SK-N-SH treated with all-trans-retinoic acid at 6 μM for 48 hours (cell line): ENCODE measurements around the gene KIAA1755.

Source experiments
- ATAC-seq: fragments of 200-7000 bp; cut with Tn5 transposase; 3 replicates; pipeline ENCODE4 v1.9.1; 2020; ENCODE audit warnings: mild to moderate bottlenecking, moderate library complexity
- ARNTL ChIP-seq: fragments of 450-650 bp; formaldehyde crosslinking; IDR thresholded peaks from 2 replicates; pipeline ENCODE4 v1.5.0; 2020; ENCODE audit warnings: low read depth, mild to moderate bottlenecking, moderate library complexity, borderline replicate concordance
- BACH2 ChIP-seq: fragments of 250-450 bp; sonication (Bioruptor Pico); IDR thresholded peaks from 2 replicates; pipeline ENCODE4 v1.9.0; 2021; ENCODE audit warnings: mild to moderate bottlenecking, borderline replicate concordance
- CREB5 ChIP-seq: fragments of 250-450 bp; sonication (Bioruptor Pico); IDR thresholded peaks from 2 replicates; pipeline ENCODE4 v1.5.1; 2020; ENCODE audit warnings: low read depth, mild to moderate bottlenecking, moderate library complexity
- CSRNP3 ChIP-seq: fragments of 250-450 bp; sonication (Bioruptor Pico); IDR thresholded peaks from 2 replicates; pipeline ENCODE4 v1.5.1; 2021; ENCODE audit warnings: mild to moderate bottlenecking, moderate library complexity
- ESRRG ChIP-seq: fragments of 250-450 bp; sonication (Bioruptor Pico); IDR thresholded peaks from 2 replicates; pipeline ENCODE4 v1.6.1; 2021; ENCODE audit warnings: mild to moderate bottlenecking
- GLIS3 ChIP-seq: fragments of 250-450 bp; sonication (Bioruptor Pico); IDR thresholded peaks from 2 replicates; pipeline ENCODE4 v1.5.0; 2020; ENCODE audit warnings: mild to moderate bottlenecking, moderate library complexity
- PATZ1 ChIP-seq: fragments of 250-450 bp; sonication (Bioruptor Pico); IDR thresholded peaks from 2 replicates; pipeline ENCODE4 v1.8.0; 2020; ENCODE audit warnings: mild to moderate bottlenecking, moderate library complexity, borderline replicate concordance
- POU6F1 ChIP-seq: fragments of 250-450 bp; sonication (Bioruptor Pico); IDR thresholded peaks from 2 replicates; pipeline ENCODE4 v1.8.0; 2021; ENCODE audit warnings: low read depth, mild to moderate bottlenecking, moderate library complexity, borderline replicate concordance
- PPARA ChIP-seq: fragments of 250-450 bp; sonication (Bioruptor Pico); IDR thresholded peaks from 2 replicates; pipeline ENCODE4 v1.5.0; 2020; ENCODE audit warnings: mild to moderate bottlenecking, borderline replicate concordance
- RARB ChIP-seq: fragments of 250-450 bp; sonication (Bioruptor Pico); IDR thresholded peaks from 2 replicates; pipeline ENCODE4 v1.8.0; 2021; ENCODE audit warnings: mild to moderate bottlenecking, moderate library complexity
- SNAI2 ChIP-seq: fragments of 250-450 bp; sonication (Bioruptor Pico); IDR thresholded peaks from 2 replicates; pipeline ENCODE4 v1.5.0; 2020; ENCODE audit warnings: mild to moderate bottlenecking, moderate library complexity
- TCF4 ChIP-seq: fragments of 250-450 bp; sonication (Bioruptor Pico); IDR thresholded peaks from 2 replicates; pipeline ENCODE4 v1.8.0; 2021; ENCODE audit warnings: mild to moderate bottlenecking, moderate library complexity, borderline replicate concordance
- TOX ChIP-seq: fragments of 250-450 bp; sonication (Bioruptor Pico); IDR thresholded peaks from 2 replicates; pipeline ENCODE4 v1.8.0; 2021; ENCODE audit warnings: mild to moderate bottlenecking, moderate library complexity, borderline replicate concordance
- TSHZ2 ChIP-seq: fragments of 250-450 bp; sonication (Bioruptor Pico); IDR thresholded peaks from 2 replicates; pipeline ENCODE4 v1.5.0; 2020; ENCODE audit warnings: mild to moderate bottlenecking, moderate library complexity
- ZC3H10 ChIP-seq: fragments of 250-450 bp; sonication (Bioruptor Pico); IDR thresholded peaks from 2 replicates; pipeline ENCODE4 v1.5.1; 2021; ENCODE audit warnings: mild to moderate bottlenecking, moderate library complexity
- ZFP3 ChIP-seq: fragments of 250-450 bp; sonication (Bioruptor Pico); IDR thresholded peaks from 2 replicates; pipeline ENCODE4 v1.5.0; 2020; ENCODE audit warnings: mild to moderate bottlenecking, moderate library complexity
- ZFP30 ChIP-seq: fragments of 450-650 bp; formaldehyde crosslinking; IDR thresholded peaks from 2 replicates; pipeline ENCODE4 v1.5.0; 2022; ENCODE audit warnings: mild to moderate bottlenecking, moderate library complexity
- ZNF565 ChIP-seq: fragments of 450-650 bp; formaldehyde crosslinking; conservative IDR thresholded peaks from 2 replicates; pipeline ENCODE4 v1.5.0; 2020; ENCODE audit warnings: low read depth, mild to moderate bottlenecking, moderate library complexity
- ZNF70 ChIP-seq: fragments of 450-650 bp; formaldehyde crosslinking; IDR thresholded peaks from 2 replicates; pipeline ENCODE4 v1.5.0; 2020; ENCODE audit warnings: mild to moderate bottlenecking, moderate library complexity
- ZNF8 ChIP-seq: fragments of 450-650 bp; formaldehyde crosslinking; IDR thresholded peaks from 2 replicates; pipeline ENCODE4 v1.5.0; 2020; ENCODE audit warnings: mild to moderate bottlenecking, moderate library complexity

KIAA1755 gene

GRCh38 chr20:38222923-38223742 lies 37.4 kb downstream of the KIAA1755 start:
- no peak for TF ChIP-seq ZC3H10 (CRISPR knock-in tag)
- no peak for TF ChIP-seq TOX (CRISPR knock-in tag)
- no peak for TF ChIP-seq CREB5
- TF ChIP-seq ESRRG (CRISPR knock-in tag), result no peak
- TF ChIP-seq TCF4 (CRISPR knock-in tag), result no peak
- no peak for TF ChIP-seq RARB
- no peak for TF ChIP-seq GLIS3 (CRISPR knock-in tag)
- TF ChIP-seq POU6F1 (CRISPR knock-in tag), result no peak
- no peak for TF ChIP-seq TSHZ2 (CRISPR knock-in tag)
- TF ChIP-seq ARNTL (CRISPR knock-in tag), result no peak
- no peak for TF ChIP-seq PPARA
- no peak for TF ChIP-seq ZFP30 (CRISPR knock-in tag)
- TF ChIP-seq PATZ1 (CRISPR knock-in tag), result no peak
- TF ChIP-seq ZNF565 (CRISPR knock-in tag), result no peak
- no peak for TF ChIP-seq SNAI2
- TF ChIP-seq CSRNP3 (CRISPR knock-in tag), result no peak
- no peak for TF ChIP-seq ZNF8 (CRISPR knock-in tag)
- TF ChIP-seq BACH2 (CRISPR knock-in tag), result no peak
- TF ChIP-seq ZNF70, result no peak
- no peak for TF ChIP-seq ZFP3
- TF ChIP-seq, all 23 proteins: peak for 0
- no peak for ATAC-seq

GRCh38 chr20:38222231-38222922 lies 38.2 kb downstream of the KIAA1755 start:
- TF ChIP-seq ZNF565 (CRISPR knock-in tag) (no peak), TOX (CRISPR knock-in tag) (no peak), RARB (no peak), CSRNP3 (CRISPR knock-in tag) (no peak), ZNF8 (CRISPR knock-in tag) (no peak), ZFP30 (CRISPR knock-in tag) (no peak), ESRRG (CRISPR knock-in tag) (no peak), TCF4 (CRISPR knock-in tag) (no peak)
- ATAC-seq, result 0 out of 3 replicates have a peak, but pooled peaks have one; percentile 7
